ENCODE measurements around the gene COL26A1. TPM values are rescaled to one million over a fixed set of nuclear protein-coding genes. Genes with fewer than 3 reads are reported as not detected.

Gene COL26A1
- total and polyA plus RNA-seq, 2 experiments from 2014 or later: 11.6 to 19.1 TPM

GRCh38 chr7:101595766-101596537, 233.3 kb downstream of the COL26A1 start:
- no peaks in the 10 kb centered on the region for H3K27me3 ChIP-seq
- no peak overlapping the region for H2AFZ ChIP-seq
- H3K27ac ChIP-seq: no peak overlapping the region
- TF ChIP-seq EZH2phosphoT487 (IDR thresholded peaks at IDR 0.05; ENCODE audit: low read depth, severe bottlenecking, unreplicated experiment) (no peak), EZH2 (IDR thresholded peaks at IDR 0.05; ENCODE audit: borderline replicate concordance) (no peak), CTCF (IDR thresholded peaks at IDR 0.05; ENCODE audit: poor library complexity) (no peak)
- no peaks in the 10 kb centered on the region for H4K20me1 ChIP-seq (ENCODE audit: insufficient read depth, poor library complexity, severe bottlenecking)
- H3K4me3 ChIP-seq: no peak overlapping the region
- H3K4me1 ChIP-seq (ENCODE audit: insufficient read depth): peaks cover 11% of the 10 kb centered on the region
- DNase-seq (ENCODE audit: low spot score): no peak
- no peaks in the 10 kb centered on the region for H3K9me3 ChIP-seq (ENCODE audit: low read depth)
- no peaks in the 10 kb centered on the region for H3K9me2 ChIP-seq (replicated peaks; ENCODE audit: insufficient read depth)
- H3K79me2 ChIP-seq: no peaks in the 10 kb centered on the region
- WGBS (ENCODE audit: low lambda C conversion rate, missing lambda C conversion rate): 86% methylated on average over 4 of the region's 4 CpGs
- H3K36me3 ChIP-seq (replicated peaks; ENCODE audit: insufficient read depth, low read depth): no peaks in the 10 kb centered on the region
- no peak overlapping the region for H3K4me2 ChIP-seq

GRCh38 chr7:101596898-101597297, 234.2 kb downstream of the COL26A1 start:
- Histone ChIP-seq H3K27ac (no peak overlapping the region), H3K4me1 (ENCODE audit: insufficient read depth) (peaks cover 11% of the 10 kb centered on the region), H3K9me3 (ENCODE audit: low read depth) (no peaks in the 10 kb centered on the region), H3K27me3 (no peaks in the 10 kb centered on the region), H3K4me2 (no peak overlapping the region), H3K4me3 (no peak overlapping the region), H3K9me2 (replicated peaks; ENCODE audit: insufficient read depth) (no peaks in the 10 kb centered on the region), H2AFZ (no peak overlapping the region), H3K36me3 (replicated peaks; ENCODE audit: insufficient read depth, low read depth) (no peaks in the 10 kb centered on the region), H3K79me2 (no peaks in the 10 kb centered on the region), H4K20me1 (ENCODE audit: insufficient read depth, poor library complexity, severe bottlenecking) (no peaks in the 10 kb centered on the region)
- WGBS (ENCODE audit: low lambda C conversion rate, missing lambda C conversion rate): 72% methylated on average over 1 of the region's 1 CpG
- TF ChIP-seq EZH2 (IDR thresholded peaks at IDR 0.05; ENCODE audit: borderline replicate concordance) (no peak), EZH2phosphoT487 (IDR thresholded peaks at IDR 0.05; ENCODE audit: low read depth, severe bottlenecking, unreplicated experiment) (no peak)
- DNase-seq (ENCODE audit: low spot score): no peak

- H3K27me3 ChIP-seq: no peaks in the 10 kb centered on the region
- TF ChIP-seq CTCF (IDR thresholded peaks at IDR 0.05; ENCODE audit: poor library complexity) (no peak), EZH2 (IDR thresholded peaks at IDR 0.05; ENCODE audit: borderline replicate concordance) (no peak), EZH2phosphoT487 (IDR thresholded peaks at IDR 0.05; ENCODE audit: low read depth, severe bottlenecking, unreplicated experiment) (no peak)
- no peaks in the 10 kb centered on the region for H3K9me3 ChIP-seq (ENCODE audit: low read depth)
- no peak for DNase-seq (ENCODE audit: low spot score)
- H3K4me1 ChIP-seq (ENCODE audit: insufficient read depth): peaks cover 15% of the 10 kb centered on the region
- no peaks in the 10 kb centered on the region for H3K9me2 ChIP-seq (replicated peaks; ENCODE audit: insufficient read depth)
- WGBS (ENCODE audit: low lambda C conversion rate, missing lambda C conversion rate): 84% methylated on average over 6 of the region's 6 CpGs
- H3K36me3 ChIP-seq (replicated peaks; ENCODE audit: insufficient read depth, low read depth): no peaks in the 10 kb centered on the region
- H2AFZ ChIP-seq: no peak overlapping the region
- no peak overlapping the region for H3K4me2 ChIP-seq
- H3K79me2 ChIP-seq: no peaks in the 10 kb centered on the region
- H3K4me3 ChIP-seq: no peak overlapping the region
- no peaks in the 10 kb centered on the region for H4K20me1 ChIP-seq (ENCODE audit: insufficient read depth, poor library complexity, severe bottlenecking)
- no peak overlapping the region for H3K27ac ChIP-seq
Observed at GRCh38 chr7:101597941-101598340, 235.3 kb downstream of the COL26A1 start.

- Histone ChIP-seq H3K4me2 (no peak overlapping the region), H4K20me1 (ENCODE audit: insufficient read depth, poor library complexity, severe bottlenecking) (no peaks in the 10 kb centered on the region), H2AFZ (no peak overlapping the region), H3K79me2 (no peaks in the 10 kb centered on the region), H3K9me3 (ENCODE audit: low read depth) (no peaks in the 10 kb centered on the region), H3K4me1 (ENCODE audit: insufficient read depth) (peaks cover 19% of the 10 kb centered on the region), H3K27me3 (no peaks in the 10 kb centered on the region), H3K9me2 (replicated peaks; ENCODE audit: insufficient read depth) (no peaks in the 10 kb centered on the region), H3K4me3 (no peak overlapping the region), H3K36me3 (replicated peaks; ENCODE audit: insufficient read depth, low read depth) (no peaks in the 10 kb centered on the region), H3K27ac (no peak overlapping the region)
- peak; percentile 35 for DNase-seq (ENCODE audit: low spot score)
- TF ChIP-seq EZH2phosphoT487 (IDR thresholded peaks at IDR 0.05; ENCODE audit: low read depth, severe bottlenecking, unreplicated experiment): no peak
- TF ChIP-seq EZH2 (IDR thresholded peaks at IDR 0.05; ENCODE audit: borderline replicate concordance): no peak
- TF ChIP-seq CTCF (IDR thresholded peaks at IDR 0.05; ENCODE audit: poor library complexity): no peak
- WGBS (ENCODE audit: low lambda C conversion rate, missing lambda C conversion rate): 81% methylated on average over 18 of the region's 18 CpGs
Observed at GRCh38 chr7:101598422-101598985, 235.8 kb downstream of the COL26A1 start.
